Suppressor macrophage (primary cell): ENCODE data around the gene STRADA.
"Not testable (repeated sequence)": the region's sequence is repeated elsewhere in the genome, so short reads cannot be mapped to it uniquely, and the experiment has no call there.

Experiments used
- DNase-seq, 4 experiments: peaks; one replicate each; pipeline ENCODE4 v3.0.0-alpha.2; 2020 to 2022

The STRADA gene

DNA sequence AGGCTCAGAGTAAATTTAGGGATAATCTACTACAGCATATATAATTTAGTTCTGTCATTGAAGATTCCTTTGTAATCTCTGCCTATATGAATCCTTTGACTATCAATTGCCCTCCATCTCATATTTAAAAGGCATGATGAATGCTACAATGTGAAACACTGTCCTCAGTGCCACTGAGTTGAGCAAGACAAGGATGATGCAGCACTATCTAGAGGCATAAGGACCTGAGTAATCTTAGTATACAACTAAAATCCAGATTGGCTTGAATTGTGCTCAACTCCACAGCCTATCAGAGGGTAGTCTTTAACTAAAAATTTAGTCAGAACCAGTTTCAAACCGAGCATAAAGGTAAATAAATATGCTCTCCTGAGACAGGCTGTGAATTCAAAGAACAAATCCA lies 11.6 kb upstream of the STRADA start:
- peak; percentile 32 to 60 (median 48) for DNase-seq

DNA sequence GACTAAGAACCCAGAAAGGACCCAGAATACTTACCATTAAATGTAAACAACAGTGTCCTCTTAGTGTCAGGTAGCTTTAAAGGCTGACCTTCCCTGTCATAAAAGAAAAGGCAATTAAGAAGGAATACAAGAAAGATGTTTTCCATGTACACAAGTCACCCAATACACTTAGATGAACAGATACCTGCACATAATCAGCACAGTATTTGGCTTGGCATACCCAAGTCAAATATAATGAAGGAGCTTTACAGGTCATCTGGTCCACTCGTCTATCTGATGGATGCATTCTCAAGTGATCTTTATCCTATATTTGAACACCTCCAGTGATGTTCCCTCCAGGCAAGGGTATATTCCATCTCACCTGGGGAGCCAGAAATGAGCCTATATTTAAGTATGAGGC lies 11.1 kb upstream of the STRADA start:
- no peak for DNase-seq

DNA sequence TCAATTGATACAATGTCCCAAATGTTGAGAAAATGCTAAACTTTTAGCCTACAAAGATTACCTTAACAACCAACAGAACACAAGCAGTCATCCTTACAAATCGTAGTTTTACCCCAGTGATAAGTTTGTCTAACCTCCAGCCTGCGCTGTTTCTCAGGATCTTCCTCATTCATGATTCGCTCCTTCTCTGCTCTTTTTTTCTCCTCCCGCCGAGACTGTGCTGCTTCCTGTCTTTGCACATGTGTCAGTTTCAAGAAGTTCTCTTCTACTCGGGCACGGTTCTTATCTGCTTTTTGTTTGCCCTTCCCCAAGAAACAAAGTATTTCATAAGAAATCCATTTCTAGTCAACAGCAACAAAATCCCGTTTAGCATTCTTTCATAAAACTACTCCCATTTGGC lies 10.2 kb upstream of the STRADA start:
- peak; percentile 64 to 81 (median 78) for DNase-seq

DNA sequence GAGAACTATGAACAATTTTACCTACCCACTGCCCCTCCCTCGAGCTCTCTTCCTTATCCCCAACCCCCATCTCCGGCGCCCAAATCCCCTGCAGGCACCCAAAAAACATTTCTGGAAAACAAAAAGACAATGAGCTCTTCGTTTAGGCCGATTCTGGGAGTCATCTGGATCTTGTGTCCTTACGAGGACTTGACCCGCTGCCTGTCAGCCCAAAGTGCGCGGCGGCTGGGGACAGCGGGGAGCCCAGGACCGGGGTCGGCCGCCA lies 524 bp downstream of the STRADA start:
- DNase-seq, result peak in 3 of 4 experiments; percentile 47 to 69 (median 52)

DNA sequence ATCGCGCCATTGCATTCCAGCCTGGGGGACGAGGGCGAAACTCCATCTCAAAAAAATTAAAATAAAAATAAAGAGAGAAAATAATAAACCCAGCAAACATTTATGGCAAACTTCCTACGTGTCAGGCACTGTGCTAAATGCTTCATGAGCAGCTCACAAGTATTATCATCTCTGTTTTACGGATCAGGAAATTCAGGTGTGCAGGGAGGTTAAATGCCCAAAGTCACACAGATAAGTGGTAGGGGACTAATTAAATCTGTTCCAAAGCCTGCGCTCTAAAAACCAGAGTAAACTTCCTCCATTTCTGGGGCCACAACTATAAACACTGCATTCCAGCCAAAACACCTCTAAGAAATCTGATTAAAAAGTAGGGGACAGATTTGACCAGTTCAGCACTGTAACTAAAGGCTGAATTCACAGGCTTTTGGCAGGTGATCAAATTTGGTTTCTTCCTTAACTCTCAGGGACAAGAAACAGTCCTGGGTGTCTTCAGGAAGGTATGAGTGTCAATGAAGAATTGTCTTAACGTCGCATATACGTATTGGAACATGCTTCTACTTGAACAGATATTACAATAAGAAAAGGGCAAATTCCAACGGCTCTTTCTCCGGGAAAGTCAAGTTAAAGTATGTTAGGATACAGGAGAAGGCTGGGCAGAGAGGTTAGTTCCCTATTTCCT lies 996 bp downstream of the STRADA start:
- DNase-seq, result peak in 2 of 4 experiments; percentile 5 to 13

DNA sequence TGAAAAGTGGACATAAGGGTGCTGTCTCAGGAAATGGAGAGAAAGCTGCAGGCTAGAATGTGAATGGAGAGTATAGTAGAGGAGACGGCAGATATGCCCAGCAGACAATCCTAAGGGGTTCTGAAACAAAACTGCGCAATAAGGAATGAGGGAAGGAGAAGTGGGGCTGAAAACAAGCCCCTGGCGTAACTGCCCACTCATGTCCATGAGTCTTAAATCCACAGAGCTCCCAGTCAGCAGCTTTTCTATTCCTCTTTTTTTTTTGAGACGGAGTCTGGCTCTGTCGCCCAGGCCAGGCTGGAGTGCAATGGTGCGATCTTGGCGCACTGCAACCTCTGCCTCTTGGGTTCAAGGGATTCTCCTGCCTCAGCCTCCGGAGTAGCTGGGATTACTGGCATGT lies 5.9 kb downstream of the STRADA start:
- peak in 3 of 4 experiments; percentile 46 to 55 (median 49) for DNase-seq

DNA sequence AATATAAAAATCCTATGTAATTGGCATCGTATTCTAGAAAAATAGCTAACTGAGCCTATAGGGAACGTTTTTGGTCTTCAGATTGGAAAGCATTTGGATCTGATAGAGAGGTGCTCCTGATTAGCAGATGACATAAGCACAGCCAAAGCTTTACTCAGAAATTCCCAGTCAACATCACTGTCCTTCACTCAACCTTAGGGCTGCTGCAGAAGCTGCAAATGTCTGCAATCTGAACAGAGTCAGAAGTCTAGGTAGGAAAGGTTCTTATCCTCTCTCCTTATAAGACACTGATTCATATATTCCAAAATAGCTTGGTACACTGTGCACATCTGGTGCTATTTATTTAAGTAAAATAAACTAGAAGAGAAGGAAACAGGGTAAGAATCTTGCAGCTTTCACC lies 19.2 kb downstream of the STRADA start:
- DNase-seq, result no peak

DNA sequence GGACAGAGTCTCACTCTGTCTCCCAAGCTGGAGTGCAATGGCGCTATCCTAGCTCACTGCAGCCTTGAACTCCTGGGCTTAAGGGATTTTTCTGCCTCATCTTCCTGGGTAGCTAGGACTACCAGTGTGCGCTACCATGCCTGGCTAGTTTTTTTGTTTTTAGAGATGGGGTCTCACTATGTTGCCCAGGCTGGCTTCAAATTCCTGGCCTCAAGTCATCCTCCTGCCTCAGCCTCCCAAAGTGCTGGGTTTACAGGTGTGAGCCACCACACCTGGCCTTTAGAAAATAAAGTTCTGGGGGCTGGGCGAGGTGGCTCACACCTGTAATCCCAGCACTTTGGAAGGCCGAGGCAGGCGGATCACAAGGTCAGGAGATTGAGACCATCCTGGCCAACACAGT lies 21.4 kb downstream of the STRADA start:
- not testable (repeated sequence) for DNase-seq

DNA sequence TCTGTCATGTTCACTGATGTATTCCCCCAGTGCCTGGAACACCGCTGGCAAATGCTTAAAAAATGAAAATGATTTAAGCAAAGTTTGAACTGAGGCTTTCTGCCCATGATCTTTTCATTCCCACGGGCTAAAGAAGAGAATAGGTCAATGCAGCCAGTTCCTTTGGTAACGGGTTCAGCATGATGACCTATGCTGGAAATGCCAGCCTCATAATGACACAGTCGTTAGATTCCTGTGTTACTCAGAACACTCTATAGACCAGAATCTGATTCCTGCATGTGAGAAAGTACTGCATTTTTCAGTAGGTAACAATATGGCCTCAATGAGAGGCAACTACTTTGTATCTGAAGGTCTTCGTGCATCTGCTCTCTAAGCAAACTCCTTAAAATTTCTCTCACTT lies 22.6 kb downstream of the STRADA start:
- no peak for DNase-seq

DNA sequence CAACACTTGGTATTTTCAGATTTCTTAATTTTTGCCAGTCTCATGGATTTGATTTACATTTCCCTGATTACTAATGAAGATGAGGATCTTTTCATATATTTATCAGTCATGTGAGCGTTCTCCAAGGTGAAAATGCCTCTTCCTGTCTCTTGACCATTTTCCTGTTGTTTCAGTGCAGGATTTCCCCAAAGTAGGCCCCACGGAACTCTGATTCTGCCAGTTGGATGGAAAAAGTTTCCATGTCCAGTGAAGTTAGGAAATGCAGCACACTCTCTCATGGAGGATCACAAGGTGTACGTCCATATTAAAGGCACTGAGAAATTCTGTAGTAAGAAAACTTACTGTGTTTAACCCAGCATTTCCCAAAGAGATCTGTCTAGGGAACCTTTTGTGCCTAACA lies 25.2 kb downstream of the STRADA start:
- no peak for DNase-seq

DNA sequence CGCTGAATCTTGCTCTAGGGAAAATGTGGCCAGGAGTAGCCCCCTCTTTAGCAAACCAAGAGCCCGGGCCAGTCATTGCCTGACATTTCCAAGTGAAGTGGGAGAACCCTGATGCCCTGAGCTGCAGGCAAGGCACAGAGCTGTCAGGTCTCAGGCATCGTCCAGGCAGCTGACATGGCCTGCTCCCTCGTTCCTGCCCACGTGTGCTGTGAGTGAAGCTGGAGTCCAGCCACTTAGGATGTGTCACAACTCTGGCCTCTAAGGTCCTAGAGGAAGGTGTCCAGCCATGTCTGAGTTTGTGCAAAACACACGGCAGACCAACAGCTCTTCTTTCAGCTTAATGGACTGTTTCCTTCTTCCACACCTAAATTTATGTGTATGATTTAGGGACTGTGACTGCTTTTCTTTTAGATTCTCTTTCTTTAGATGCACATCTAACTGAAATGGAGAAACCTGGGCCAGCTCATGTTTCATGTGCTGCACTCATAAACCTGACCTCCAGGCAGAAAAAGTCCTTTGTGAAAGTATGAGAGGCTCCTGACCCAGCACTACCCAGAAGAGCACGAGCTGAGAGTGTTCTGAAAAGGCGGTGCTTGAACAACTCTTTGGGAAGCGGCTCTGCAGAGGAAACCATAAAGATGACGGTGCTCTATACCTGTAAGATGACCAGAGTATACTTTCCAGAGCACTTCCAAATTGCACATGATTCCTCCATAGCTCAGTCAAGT lies 26.9 kb downstream of the STRADA start:
- no peak for DNase-seq

DNA sequence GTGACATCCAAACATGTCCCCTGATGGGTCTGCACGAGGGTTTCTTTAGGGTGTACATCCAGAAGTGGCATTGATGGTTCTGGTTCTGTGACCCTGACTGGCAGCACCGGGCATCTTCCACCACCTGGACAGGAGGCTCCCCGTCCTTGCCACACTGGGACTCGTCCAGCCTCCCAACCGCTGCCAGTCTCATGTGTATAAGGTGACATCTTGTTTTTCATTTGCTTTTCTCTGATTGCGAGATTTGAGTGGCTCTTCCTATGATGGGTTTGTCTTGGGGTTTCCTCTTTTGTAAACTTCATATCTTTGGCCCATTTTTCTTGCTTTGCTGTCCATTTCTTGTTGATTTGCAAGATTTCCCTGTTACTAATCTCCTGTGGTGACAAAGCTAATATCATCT lies 32.5 kb downstream of the STRADA start:
- DNase-seq, result no peak

DNA sequence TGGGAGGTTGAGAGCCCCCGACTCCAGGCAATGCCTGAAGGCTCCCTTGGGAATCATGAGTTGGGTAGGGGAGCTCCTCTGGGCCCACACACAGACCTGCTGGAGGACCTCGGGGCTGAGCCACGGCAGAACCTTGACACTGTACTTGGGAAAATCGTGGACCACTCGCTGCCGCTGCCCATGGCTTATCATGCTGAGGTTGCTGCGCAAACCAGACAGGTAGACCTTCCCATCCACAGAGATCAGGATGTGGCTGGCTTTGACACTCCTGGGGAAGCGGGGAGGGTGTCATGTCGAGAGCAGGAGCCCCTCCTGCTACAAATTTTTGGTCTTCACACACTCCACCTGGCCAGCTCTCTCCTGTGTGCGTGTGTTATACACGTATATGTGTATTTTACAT lies 34.4 kb downstream of the STRADA start:
- no peak for DNase-seq

DNA sequence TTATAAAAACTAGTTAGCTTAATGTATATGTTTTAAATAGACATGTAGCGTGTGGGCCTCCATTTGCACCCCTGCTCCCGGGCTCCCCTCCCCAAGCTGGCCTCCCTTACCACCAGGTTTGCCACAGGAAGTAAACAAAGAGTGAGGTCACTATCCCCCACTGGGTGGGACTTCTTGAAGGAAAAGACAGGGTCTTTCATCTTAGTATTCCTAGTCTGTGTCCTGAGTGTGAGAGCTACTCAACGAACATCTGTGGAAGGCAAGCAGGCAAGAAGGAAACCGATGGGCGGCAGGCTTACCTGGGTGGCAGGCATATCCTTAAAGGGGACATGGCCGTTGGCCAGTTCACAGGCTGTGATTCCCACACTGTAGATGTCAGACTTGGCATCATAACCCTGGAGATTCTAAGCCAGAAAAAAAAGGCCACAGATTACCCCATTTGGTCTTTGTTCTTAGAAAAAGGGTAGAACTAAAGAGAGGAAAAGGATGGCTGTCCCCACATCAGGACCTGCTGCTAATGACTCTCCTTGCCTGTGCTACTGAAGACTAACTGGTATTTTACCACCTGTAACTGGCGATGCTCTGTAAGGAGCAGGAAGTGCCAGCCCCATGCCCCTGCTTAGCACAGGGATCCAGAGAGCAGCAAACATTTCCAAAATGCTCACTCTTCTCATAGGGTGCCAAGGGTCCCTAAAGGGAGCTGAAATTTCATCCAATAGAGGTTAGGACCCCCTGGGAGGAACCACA lies 35.1 kb downstream of the STRADA start:
- DNase-seq, result no peak

DNA sequence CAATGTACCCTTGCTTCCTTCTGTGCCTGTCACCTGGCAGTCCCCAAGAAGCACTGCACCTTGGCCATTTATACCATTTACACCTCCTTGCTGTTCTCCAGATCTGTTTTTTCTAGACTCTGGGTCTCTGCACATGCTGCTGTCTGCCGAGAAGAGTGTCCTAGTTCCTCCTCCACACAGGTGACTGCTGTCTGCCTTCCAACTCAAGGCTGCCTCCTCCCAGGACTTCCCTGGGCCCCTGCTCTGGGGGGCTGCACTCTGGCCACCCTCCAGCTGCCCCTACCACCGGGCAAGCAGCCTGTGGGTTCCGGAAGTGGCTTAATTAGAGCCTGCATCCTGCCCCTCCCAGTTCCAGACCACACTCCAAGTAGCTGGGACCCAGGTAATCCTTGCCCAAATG lies 35.9 kb downstream of the STRADA start:
- DNase-seq, result no peak

DNA sequence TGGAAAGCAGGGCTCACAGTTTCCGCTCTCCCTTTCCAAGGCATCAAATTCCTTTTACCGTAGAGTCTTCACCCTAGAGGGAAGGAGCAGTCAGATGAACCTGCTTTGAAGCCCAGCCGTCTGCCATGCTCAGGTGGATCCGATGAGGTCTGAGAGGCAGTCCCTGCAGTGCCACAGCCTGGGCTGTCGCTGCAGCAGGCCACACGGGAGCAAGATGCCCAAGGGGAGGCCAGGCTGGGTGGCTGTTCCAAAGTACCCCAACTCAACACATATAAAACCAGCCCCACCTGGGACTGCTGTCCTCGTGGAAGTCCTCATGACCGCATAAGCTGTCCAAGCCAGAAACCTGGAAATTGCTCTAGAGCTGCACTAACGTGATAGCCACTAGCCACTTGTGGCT lies 36.8 kb downstream of the STRADA start:
- DNase-seq, result no peak

DNA sequence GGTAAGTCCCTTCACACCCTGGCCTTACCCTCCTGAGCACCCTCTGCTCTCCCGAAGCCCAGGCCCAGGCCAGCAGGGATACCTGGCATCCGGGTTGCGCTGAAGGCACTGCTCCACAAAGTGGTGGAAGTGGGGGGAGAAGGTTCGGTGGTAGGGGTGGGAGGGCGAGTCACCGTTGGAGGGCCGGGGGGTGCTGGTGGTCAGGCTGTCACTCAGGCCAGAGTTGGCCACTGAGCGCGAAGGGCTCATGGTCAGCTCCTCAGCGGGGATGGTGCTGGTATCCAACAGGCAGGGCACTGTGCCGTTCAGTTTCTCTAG lies 37.4 kb downstream of the STRADA start:
- no peak for DNase-seq

DNA sequence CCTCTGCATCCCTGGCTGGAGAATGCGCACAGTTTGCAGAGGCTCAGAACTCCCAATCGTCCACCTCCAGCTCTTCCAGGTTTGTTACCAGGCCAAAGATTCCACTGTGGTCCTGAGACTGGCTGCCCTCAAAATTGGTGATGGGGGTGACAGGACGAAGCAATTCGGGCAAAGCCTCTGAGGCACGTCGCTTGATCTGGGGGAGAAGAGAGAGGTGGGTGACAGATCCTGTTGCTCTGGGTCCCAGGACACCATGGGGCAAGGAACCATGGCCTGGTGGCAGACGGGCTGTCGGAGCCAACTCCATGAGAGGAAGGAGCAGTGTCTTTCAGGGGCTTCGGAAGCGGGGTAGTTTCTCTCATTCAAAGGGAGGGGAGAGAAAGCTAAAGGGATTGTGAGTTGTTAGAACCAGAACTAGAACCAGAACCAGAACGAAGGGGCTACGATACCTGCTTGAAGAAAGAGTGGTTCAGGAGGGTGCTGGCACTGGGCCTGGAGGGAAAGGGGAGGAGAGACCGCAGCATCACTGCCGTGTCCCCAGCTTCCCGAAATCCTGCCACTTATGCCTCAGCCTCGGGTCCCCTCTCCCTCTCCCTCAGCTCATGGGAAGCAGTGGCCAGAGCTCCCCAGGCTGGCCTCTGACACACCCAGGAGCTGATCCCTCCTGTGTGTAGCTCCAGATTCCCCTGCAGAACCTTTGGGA lies 37.9 kb downstream of the STRADA start:
- no peak for DNase-seq

DNA sequence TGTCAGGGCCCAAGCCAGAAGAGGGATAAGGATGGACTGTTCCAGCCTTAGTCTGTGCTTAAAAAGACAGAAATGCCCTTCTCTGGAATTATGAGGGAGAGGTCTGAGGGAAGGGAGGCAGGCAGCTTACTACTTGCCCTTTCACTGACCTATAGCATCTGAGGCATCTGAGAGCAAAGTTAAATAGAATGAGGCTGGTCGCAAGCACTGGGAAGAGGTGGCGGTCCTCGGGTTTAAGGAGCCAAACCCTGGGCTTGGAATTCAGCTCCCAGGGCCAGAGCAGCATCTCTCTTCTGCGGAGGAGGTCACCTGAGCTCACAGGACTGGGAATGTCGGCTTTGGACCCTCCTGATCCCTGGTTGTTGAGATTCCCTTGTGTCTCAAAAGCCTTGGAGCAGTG lies 38.6 kb downstream of the STRADA start:
- no peak for DNase-seq

DNA sequence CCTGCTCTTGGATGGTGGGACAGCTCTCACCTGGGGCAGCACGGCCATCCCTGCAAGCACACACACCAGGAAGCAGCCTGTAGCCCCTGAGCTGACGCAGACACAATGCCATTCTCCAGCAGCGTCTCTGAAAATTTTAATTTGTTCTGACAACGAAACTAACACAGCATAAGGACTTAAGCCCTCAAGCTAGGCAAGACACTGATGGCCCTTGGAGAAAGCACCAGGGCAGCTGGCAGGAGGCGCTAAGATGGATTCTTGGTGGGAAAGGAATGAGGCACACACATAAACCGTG lies 38.9 kb downstream of the STRADA start:
- DNase-seq, result no peak

DNA sequence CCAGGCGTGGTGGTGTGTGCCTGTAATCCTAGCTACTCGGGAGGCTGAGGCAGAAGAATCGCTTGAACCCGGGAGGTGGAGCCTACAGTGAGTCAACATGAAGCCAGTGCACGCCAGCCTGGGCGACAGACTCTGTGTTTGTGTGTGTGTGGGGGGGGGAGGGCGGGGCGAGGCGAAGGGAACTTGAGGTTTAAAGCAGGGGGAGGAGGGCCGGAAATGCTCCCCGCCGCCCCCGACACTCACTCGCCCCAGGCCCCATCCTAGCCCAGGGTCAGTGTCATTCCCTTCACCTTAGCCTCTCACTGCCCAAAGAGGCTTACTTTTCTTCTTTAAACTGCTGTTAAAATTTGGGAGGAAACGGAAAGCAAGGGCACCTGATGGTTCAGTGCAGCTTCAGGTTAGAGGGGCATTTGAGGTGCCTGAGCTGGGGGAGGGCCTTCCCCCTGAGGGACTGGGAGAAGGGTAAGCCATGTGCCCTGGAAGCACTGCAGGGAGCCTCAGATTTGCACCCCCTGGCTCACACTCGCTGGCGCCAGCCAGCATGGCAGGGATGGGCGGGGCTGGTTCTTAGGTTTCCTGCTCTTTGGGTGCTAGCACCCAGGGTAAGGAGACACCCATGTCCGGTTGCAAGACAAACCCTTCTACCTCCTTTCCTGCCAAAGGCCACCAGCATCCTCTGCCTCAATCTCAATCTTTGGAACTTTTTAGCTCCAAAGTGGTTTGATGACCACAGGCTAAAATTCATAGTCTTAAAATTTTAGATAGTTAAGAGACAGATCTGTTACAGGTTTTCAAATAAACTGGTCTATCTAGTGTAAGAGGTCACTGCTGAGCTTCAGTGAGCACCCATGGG lies 39.5 kb downstream of the STRADA start:
- DNase-seq, result peak; percentile 64 to 83 (median 76)

DNA sequence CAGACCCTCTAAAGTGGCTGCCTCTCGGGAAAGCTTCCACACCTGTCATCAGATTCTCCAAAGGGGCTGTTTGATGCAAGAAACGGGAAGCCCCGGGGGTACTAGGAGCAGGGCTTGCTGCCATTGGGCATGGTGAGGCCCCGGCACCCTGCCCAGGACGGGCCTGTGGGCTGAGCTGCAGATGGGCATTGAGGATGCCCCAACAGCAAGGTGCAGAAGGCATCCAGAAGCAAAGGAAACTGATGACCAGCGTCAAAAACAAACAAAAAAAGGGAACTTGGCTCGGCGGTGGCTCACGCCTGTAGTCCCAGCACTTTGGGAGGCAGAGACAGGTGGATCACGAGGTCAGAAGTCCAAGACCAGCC lies 40.2 kb downstream of the STRADA start:
- peak in 3 of 4 experiments; percentile 47 to 57 (median 49) for DNase-seq
